ENCODE results near the gene TIAM1.
A peak's percentile ranks its signal among the peaks of the same experiment; 100 is the strongest.
"Not testable (repeated sequence)": the region's sequence is repeated elsewhere in the genome, so short reads cannot be mapped to it uniquely, and the experiment has no call there.

TIAM1 gene

GRCh38 chr21:31248598-31248997, 95.5 kb downstream of the TIAM1 start:
- no peak for DNase-seq

DNA sequence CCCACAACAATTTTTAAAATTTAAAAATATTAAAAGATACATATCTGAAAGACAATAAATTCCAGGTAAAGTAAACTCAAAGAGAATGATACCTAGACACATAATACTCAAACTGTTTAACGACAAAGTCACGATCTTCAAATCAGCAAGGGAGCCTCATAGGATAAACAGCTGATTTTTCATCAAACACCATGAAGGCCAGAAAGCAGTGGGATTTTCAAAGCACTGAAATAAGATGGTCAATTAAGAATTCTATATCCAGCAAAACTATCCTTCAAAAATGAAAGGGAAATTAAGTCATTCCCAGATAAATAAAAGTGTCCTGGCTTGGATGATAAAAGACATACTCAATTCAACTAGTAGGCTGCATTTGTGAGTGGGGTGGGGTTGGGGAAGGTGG, 100.5 kb downstream of the TIAM1 start:
- no peak for DNase-seq

- DNase-seq: no peak
Measured at GRCh38 chr21:31236528-31236927, 107.5 kb downstream of the TIAM1 start.

- DNase-seq: no peak
Measured at GRCh38 chr21:31235671-31236450, 108.2 kb downstream of the TIAM1 start.

DNA sequence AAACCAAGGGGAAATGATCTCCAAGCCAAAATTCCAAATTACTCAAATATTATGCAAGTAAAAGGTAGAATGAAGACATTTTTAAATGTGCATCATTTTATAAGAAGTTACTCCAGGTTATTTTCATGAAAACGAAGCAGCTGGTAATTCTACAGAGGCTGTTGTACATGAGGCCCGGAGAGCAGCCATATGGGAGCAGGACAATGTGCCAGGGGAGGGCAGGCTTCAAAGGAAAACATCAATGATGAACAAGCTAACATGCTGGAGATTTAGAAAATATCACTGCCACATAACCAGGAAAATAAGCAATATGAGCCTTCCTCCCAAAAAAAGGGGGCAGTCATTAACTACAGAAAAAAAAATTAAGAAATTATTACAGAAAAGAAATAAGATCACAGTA, 109.1 kb downstream of the TIAM1 start:
- DNase-seq: no peak

DNA sequence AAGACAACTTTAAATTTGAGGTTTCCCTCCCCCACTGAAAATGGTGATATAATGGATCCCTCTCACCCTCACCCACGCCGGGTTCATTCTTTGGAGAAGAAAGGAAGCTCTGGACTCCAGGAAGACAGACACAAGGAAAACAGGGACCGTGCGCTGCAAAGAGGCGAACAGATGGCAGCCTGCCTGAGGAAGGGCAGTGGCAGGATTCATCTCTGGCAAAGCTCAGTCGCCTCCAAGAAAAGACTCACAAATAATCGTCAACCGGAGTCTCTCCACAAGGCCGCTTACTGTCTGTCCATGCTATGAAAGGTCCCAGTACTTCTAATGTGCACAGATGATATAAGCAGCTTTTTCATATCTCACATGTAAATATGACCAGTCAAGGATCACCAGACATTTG, 110.3 kb downstream of the TIAM1 start:
- DNase-seq: no peak

DNA sequence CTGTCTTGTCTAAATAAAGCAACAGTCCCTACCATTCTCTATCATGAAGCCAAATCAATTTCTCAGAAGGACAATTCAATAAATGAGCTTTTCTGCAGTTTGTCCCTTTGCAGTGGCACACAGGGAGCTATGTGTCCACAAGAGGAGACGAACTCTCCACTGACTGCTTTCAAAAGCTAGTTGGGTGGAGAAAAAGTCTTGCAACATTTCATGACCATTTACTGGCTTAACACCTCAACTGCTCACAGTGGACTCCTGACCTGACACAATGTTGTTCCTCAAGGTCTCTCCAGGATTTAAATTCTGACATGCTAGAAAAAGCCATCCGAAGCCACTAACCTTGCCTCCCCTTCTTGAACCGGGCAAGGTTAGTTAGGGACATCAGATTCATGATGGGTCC, 111.7 kb downstream of the TIAM1 start:
- no peak for DNase-seq

DNA sequence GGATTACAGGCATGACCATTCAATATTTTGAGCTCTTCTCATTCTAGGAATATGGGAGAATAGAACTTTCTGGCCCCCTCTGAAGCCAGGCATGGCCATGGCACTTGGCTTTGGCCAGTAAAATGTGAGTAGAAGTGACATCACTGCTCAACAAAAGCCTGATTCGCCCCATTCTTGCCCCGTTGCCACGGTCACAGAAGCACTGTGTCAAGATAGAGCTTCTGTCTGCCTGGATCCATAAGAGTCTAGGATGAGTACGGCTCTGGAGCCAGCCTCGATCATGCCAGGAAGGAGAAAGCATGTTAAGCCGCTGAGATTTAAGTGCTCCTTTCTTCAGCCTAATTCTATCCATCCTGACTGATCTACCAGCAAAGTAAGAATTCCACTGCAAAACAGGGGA, 113.1 kb downstream of the TIAM1 start:
- no peak for DNase-seq

DNA sequence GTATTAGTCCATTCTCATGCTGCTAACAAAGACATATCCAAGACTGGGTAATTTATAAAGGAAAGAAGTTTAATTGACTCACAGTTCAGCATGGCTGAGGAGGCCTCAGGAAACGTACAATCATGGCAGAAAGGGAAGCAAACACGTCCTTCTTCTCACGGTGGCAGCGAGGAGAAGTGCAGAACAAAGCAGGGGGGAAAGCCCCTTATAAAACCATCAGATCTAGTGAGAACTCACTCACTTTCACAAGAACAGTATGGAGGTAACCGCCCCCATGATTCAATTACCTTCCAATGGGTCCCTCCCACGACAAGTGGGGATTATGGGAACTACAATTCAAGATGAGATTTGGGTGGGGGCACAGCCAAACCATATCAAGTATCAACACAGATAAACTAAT, 115.3 kb downstream of the TIAM1 start:
- not testable (repeated sequence) for DNase-seq

- no peak for DNase-seq
Measured at GRCh38 chr21:31225713-31226112, 118.3 kb downstream of the TIAM1 start.

DNA sequence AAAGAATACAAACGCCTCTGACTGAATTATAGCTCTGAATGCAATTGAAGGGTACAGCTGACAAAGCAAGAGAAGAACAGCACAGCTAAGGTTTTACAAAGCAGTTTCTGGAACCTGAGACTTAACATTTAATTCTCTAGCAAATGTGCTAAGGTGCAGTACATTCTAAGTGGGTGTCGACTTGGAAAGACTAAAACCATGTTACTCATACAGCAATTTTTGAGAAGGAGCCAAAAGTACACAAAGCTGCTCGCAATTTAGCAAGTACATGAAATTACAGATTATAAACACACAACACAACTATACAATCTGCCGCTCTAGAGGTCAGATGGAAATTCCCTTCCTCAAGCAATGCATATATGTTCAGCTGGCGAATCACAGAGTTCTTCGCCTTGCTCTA, 121.9 kb downstream of the TIAM1 start:
- no peak for DNase-seq

DNA sequence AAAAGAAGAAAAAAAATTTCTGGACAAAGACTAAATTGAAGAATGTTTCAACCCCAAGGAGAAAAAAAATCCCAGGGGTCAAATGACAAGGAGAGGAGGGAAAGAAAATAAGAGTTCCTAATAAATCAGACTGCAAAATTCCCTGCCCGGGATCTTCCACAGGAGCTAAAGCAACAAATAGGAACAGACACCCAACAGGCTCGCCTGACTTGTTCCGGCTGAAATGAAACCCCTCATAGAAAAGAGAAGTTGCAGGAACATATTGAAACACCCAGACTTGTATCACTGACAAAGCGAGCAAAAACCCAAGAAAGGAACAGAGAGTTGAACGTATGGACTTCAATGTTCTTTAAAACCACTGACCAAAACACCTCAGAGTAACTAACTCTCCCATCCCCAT, 123.0 kb downstream of the TIAM1 start:
- peak; percentile 29 for DNase-seq

GRCh38 chr21:31220575-31220974, 123.5 kb downstream of the TIAM1 start:
- peak; percentile 85 for DNase-seq

- DNase-seq: no peak
Measured at GRCh38 chr21:31218830-31219608, 125.0 kb downstream of the TIAM1 start.

DNA sequence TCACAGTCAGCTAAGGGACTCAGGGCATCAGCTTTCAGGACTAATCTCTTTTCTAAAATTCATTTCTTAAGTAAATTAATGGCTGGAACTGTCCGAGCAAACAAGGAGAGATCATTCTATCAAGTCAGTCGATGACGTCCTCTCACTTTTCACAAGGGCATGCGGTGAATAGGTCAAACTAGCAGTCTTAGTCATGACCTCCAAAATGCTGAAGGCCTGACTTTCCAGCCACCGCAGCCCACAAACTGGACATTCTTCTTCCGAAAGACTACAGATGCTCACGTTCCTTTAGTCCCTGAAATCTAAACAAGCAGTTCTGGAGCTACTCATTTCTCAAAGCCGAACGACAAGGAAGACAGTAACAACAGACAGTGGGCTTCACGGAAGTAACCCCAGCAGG, 127.9 kb downstream of the TIAM1 start:
- no peak for DNase-seq

DNA sequence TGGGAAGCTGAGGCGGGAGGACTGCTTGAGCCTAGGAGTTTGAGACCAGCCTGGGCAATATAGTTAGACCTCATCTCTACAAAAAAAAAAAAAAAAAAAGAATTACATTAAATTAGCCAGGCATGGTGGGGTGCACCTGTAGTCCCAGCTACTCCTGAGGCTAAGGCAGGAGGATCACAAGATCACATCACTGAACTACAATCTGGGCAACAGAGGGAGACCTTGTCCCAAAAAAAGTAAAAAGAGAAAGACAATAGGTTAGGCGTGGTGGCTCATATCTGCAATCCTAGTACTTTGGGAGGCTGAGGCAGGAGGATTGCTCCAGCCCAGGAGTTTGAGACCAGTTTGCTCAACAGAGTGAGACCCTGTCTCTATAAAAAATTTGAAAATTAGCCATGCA, 130.3 kb downstream of the TIAM1 start:
- DNase-seq: no peak

DNA sequence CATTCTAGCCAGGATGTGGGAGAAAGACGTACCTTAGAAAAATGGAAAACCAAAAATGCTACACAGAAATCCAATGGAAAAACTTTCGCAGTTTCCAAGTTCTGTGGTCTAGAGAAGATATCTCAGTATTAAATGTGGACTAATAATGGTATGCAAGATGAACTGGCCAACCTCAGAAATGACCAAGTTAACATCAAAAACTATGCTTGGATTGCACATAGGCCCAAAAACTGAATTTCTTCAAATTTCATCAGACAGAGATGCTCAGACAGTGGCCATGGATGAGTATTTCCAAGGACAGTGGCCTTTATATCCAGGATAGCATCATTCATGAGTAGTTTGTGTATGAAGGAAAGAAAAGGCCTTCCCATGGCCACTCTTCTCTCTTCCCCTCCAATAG, 132.2 kb downstream of the TIAM1 start:
- DNase-seq: no peak

DNA sequence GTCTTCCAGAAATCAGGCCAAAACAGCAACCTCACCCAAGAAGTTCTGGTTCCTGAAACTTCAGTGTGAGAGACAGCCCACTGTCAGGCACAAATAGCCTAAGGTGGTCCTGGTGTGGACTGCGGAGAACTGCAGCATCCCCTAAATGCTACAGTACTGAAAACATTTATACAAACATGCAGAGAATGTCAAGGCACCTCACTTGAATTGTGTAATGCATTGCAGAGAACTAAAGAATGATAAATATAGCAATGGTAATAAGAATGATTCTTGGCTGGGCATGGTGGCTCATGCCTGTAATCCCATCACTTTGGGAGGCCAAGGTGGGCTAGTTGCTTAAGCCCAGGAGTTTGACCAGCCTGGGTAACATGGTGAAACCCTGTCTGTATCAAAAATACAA, 138.6 kb downstream of the TIAM1 start:
- no peak for DNase-seq

DNA sequence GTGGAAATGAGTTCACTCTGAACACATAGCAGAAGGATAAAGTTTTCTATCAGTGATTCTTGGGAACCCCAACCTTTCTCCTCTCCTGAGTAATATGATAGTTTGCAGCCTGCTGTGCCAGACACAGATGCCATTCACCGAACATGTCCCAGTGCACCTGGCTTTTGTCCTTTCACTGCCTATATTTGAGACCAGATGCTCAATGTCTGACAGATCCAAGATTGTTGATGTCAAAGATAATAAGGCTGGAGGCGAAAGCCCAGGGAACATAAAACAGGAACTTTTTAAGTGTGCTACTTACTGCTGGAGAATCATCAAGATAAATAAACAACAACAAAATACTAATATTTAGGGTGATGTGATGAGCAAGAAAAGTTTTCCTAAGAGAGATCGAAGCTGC, 139.3 kb downstream of the TIAM1 start:
- DNase-seq: peak; percentile 52

DNA sequence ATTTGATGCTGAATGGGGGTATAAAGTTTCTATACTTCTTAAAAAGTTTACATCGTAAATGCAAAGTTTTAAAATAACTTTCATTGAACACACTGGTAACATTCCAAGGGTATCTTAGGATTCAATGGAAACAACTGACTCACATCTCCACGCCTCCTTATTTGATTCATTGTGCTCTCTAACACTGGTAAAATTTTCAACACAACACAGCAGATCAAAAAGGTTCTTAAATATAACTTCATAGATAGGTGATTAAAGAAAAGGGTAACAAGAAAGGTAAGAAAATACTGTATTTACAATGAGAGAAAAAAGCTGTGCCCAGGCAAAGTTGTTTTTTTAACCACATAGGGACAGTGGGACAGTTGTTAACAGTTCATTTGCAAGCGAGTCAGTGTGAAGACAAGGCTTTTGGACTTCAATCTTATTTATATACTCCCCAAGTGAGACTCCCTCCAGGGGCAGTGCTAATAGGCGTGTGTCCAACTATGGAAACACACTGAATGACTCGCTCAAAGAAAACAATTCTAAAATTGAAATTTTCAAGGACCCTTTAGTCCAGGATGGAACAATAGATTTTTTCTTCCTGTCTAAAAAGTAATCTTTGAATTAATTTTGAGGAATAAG, 140.5 kb downstream of the TIAM1 start:
- DNase-seq: no peak

DNA sequence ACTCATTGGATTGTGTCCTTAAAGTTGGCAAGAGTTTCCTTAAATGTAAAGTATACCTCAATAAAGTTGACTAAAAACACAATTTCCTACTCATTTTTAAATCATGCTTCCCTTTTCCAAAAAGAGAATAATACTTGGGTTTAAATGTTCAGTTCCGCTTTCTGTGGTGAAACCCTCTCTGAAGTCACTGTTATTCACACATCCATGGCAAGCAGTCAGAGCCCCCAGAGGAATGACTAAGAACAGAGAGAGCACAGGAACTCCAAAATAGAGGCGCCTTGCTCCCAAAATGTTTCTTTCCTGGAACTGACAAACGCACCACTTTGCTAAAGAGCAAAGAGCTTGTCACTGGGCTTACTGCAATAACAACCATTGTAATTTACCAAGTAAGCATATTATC, 142.5 kb downstream of the TIAM1 start:
- no peak for DNase-seq

DNA sequence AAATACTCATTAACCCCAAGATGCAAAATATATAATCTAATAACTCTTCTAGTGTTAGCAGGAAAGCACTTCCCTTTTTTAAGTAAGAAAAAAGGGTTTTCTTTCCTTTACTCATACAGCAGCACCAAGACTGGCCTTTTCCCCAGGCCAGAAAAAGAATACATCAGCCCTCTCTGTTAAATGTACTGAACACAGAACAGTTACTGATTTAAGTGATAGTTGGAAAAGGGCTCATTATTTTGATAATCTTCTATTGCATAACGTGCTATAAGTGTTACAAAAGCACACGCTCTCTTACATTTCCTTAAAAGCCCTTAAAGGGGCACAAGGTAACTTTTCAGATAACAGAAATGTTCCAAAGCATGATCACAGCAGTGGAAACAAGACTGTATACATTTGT, 142.9 kb downstream of the TIAM1 start:
- no peak for DNase-seq

- peak; percentile 43 for DNase-seq
Measured at GRCh38 chr21:31198575-31198974, 145.5 kb downstream of the TIAM1 start.

GRCh38 chr21:31196724-31197123, 147.3 kb downstream of the TIAM1 start:
- no peak for DNase-seq
